ENCODE data around the gene SHISA3. TPM values are rescaled to one million over a fixed set of nuclear protein-coding genes. Genes with fewer than 3 reads are reported as not detected.
A peak's percentile ranks its signal among the peaks of the same experiment; 100 is the strongest.

Gene SHISA3
- under 1 TPM; 0.14 to 0.27 TPM for total RNA-seq

- intact Hi-C loops (cut with micrococcal nuclease), result loop anchor here (1.0 kb wide), 1 partner anchor 115 kb away; no protein-coding TSS in a partner anchor
- H3K4me3 Mint-ChIP-seq, result peak within 1 kb of the TSS; percentile 61
- CTCF ChIA-PET, result interaction anchor here (0.6 to 1.8 kb wide), 2 partner anchors 117 to 123 kb away, joined by 3 to 6 read pairs; no protein-coding TSS in a partner anchor
- peaks cover 61% of the 10 kb centered on the region for H3K27me3 Mint-ChIP-seq
- no peak within 1 kb of the TSS for H3K27ac Mint-ChIP-seq
- no peaks in the 10 kb centered on the region for H3K36me3 Mint-ChIP-seq
- H3K9me3 Mint-ChIP-seq, result no peaks in the 10 kb centered on the region
- peak; percentile 37 for DNase-seq
- POLR2A ChIA-PET, result no interaction called here
- H3K4me1 Mint-ChIP-seq (ENCODE audit: low read depth), result peaks cover 29% of the 10 kb centered on the region
Observed at GRCh38 chr4:42396752-42397634, at the start of gene SHISA3. Gene SHISA3 (plus strand): TSS chr4:42397488. CDS start chr4:42398057, 569 bp downstream.

GRCh38 chr4:42348247-42348646 lies 49.0 kb upstream of the SHISA3 start:
- POLR2A ChIA-PET, result no interaction called here
- DNase-seq, result no peak
- H3K27me3 Mint-ChIP-seq, result peaks cover 2% of the 10 kb centered on the region
- H3K27ac Mint-ChIP-seq, result no peak overlapping the region
- intact Hi-C loops (cut with micrococcal nuclease), result no loop called here
- CTCF ChIA-PET, result no interaction called here
- H3K4me1 Mint-ChIP-seq (ENCODE audit: low read depth), result no peaks in the 10 kb centered on the region
- no peak overlapping the region for H3K4me3 Mint-ChIP-seq
- H3K9me3 Mint-ChIP-seq, result no peaks in the 10 kb centered on the region
- no peaks in the 10 kb centered on the region for H3K36me3 Mint-ChIP-seq

GRCh38 chr4:42348692-42349091 lies 48.6 kb upstream of the SHISA3 start:
- no peak overlapping the region for H3K27ac Mint-ChIP-seq
- POLR2A ChIA-PET, result no interaction called here
- intact Hi-C loops (cut with micrococcal nuclease), result no loop called here
- no peaks in the 10 kb centered on the region for H3K9me3 Mint-ChIP-seq
- CTCF ChIA-PET, result interaction anchor here (0.6 kb wide), 1 partner anchor 8 kb away, joined by 3 read pairs; no protein-coding TSS in a partner anchor
- no peak overlapping the region for H3K4me3 Mint-ChIP-seq
- no peak for DNase-seq
- peaks cover 2% of the 10 kb centered on the region for H3K27me3 Mint-ChIP-seq
- no peaks in the 10 kb centered on the region for H3K36me3 Mint-ChIP-seq
- no peaks in the 10 kb centered on the region for H3K4me1 Mint-ChIP-seq (ENCODE audit: low read depth)

- intact Hi-C loops (cut with micrococcal nuclease), result no loop called here
- CTCF ChIA-PET, result interaction anchor here (1.7 kb wide), 1 partner anchor 170 kb away, joined by 4 read pairs; no protein-coding TSS in a partner anchor
- H3K27ac Mint-ChIP-seq, result no peak overlapping the region
- H3K9me3 Mint-ChIP-seq, result no peaks in the 10 kb centered on the region
- H3K27me3 Mint-ChIP-seq, result peaks cover 13% of the 10 kb centered on the region
- POLR2A ChIA-PET, result no interaction called here
- no peak overlapping the region for H3K4me3 Mint-ChIP-seq
- no peaks in the 10 kb centered on the region for H3K36me3 Mint-ChIP-seq
- no peak for DNase-seq
- H3K4me1 Mint-ChIP-seq (ENCODE audit: low read depth), result no peaks in the 10 kb centered on the region
Observed at GRCh38 chr4:42350611-42351182, 46.6 kb upstream of the SHISA3 start.

GRCh38 chr4:42352049-42352448 lies 45.2 kb upstream of the SHISA3 start:
- Mint-ChIP-seq H3K27ac (no peak overlapping the region), H3K27me3 (peaks cover 22% of the 10 kb centered on the region), H3K9me3 (no peaks in the 10 kb centered on the region), H3K4me1 (ENCODE audit: low read depth) (no peaks in the 10 kb centered on the region), H3K4me3 (no peak overlapping the region), H3K36me3 (no peaks in the 10 kb centered on the region)
- no peak for DNase-seq
- ChIA-PET CTCF (no interaction called here), POLR2A (no interaction called here)
- intact Hi-C loops (cut with micrococcal nuclease), result no loop called here

GRCh38 chr4:42357325-42357724 lies 40.0 kb upstream of the SHISA3 start:
- H3K27ac Mint-ChIP-seq, result no peak overlapping the region
- DNase-seq, result no peak
- H3K36me3 Mint-ChIP-seq, result no peaks in the 10 kb centered on the region
- intact Hi-C loops (cut with micrococcal nuclease), result no loop called here
- no peak overlapping the region for H3K4me3 Mint-ChIP-seq
- H3K27me3 Mint-ChIP-seq, result peaks cover 35% of the 10 kb centered on the region
- POLR2A ChIA-PET, result no interaction called here
- CTCF ChIA-PET, result no interaction called here
- no peaks in the 10 kb centered on the region for H3K4me1 Mint-ChIP-seq (ENCODE audit: low read depth)
- no peaks in the 10 kb centered on the region for H3K9me3 Mint-ChIP-seq

- Mint-ChIP-seq H3K27me3 (peaks cover 27% of the 10 kb centered on the region), H3K36me3 (no peaks in the 10 kb centered on the region), H3K9me3 (no peaks in the 10 kb centered on the region), H3K4me3 (no peak overlapping the region), H3K4me1 (ENCODE audit: low read depth) (no peaks in the 10 kb centered on the region), H3K27ac (no peak overlapping the region)
- intact Hi-C loops (cut with micrococcal nuclease), result no loop called here
- ChIA-PET CTCF (interaction anchor here (0.6 kb wide), 1 partner anchor 10 kb away, joined by 3 read pairs; no protein-coding TSS in a partner anchor), POLR2A (no interaction called here)
- no peak for DNase-seq
Observed at GRCh38 chr4:42359711-42360110, 37.6 kb upstream of the SHISA3 start.

- ChIA-PET CTCF (no interaction called here), POLR2A (no interaction called here)
- no peaks in the 10 kb centered on the region for H3K36me3 Mint-ChIP-seq
- no peak overlapping the region for H3K4me3 Mint-ChIP-seq
- no peaks in the 10 kb centered on the region for H3K9me3 Mint-ChIP-seq
- no peak for DNase-seq
- H3K27ac Mint-ChIP-seq, result no peak overlapping the region
- no peaks in the 10 kb centered on the region for H3K4me1 Mint-ChIP-seq (ENCODE audit: low read depth)
- peaks cover 25% of the 10 kb centered on the region for H3K27me3 Mint-ChIP-seq
- intact Hi-C loops (cut with micrococcal nuclease), result no loop called here
Observed at GRCh38 chr4:42360256-42360669, 37.0 kb upstream of the SHISA3 start.

GRCh38 chr4:42361456-42361855 lies 35.8 kb upstream of the SHISA3 start:
- Mint-ChIP-seq H3K27ac (no peak overlapping the region), H3K9me3 (no peaks in the 10 kb centered on the region), H3K4me3 (no peak overlapping the region), H3K36me3 (no peaks in the 10 kb centered on the region), H3K4me1 (ENCODE audit: low read depth) (no peaks in the 10 kb centered on the region), H3K27me3 (peaks cover 15% of the 10 kb centered on the region)
- intact Hi-C loops (cut with micrococcal nuclease), result no loop called here
- DNase-seq, result no peak
- ChIA-PET CTCF (no interaction called here), POLR2A (no interaction called here)

- Mint-ChIP-seq H3K27me3 (peaks cover 15% of the 10 kb centered on the region), H3K27ac (no peak overlapping the region), H3K36me3 (no peaks in the 10 kb centered on the region), H3K9me3 (no peaks in the 10 kb centered on the region), H3K4me1 (ENCODE audit: low read depth) (no peaks in the 10 kb centered on the region), H3K4me3 (no peak overlapping the region)
- no peak for DNase-seq
- ChIA-PET CTCF (no interaction called here), POLR2A (no interaction called here)
- intact Hi-C loops (cut with micrococcal nuclease), result no loop called here
Observed at GRCh38 chr4:42362591-42362990, 34.7 kb upstream of the SHISA3 start.

- CTCF ChIA-PET, result no interaction called here
- POLR2A ChIA-PET, result no interaction called here
Observed at GRCh38 chr4:42363614-42364013, 33.7 kb upstream of the SHISA3 start.

GRCh38 chr4:42364266-42365053 lies 32.8 kb upstream of the SHISA3 start:
- DNase-seq, result no peak
- Mint-ChIP-seq H3K27me3 (peaks cover 5% of the 10 kb centered on the region), H3K9me3 (no peaks in the 10 kb centered on the region), H3K4me3 (no peak overlapping the region), H3K27ac (no peak overlapping the region), H3K4me1 (ENCODE audit: low read depth) (no peaks in the 10 kb centered on the region), H3K36me3 (no peaks in the 10 kb centered on the region)
- POLR2A ChIA-PET, result no interaction called here
- intact Hi-C loops (cut with micrococcal nuclease), result no loop called here
- CTCF ChIA-PET, result no interaction called here

More at GRCh38 chr4:42363614-42364013, 33.7 kb upstream of the SHISA3 start:
- Mint-ChIP-seq H3K4me3 (no peak overlapping the region), H3K36me3 (no peaks in the 10 kb centered on the region), H3K4me1 (ENCODE audit: low read depth) (no peaks in the 10 kb centered on the region), H3K27ac (no peak overlapping the region), H3K27me3 (peaks cover 9% of the 10 kb centered on the region), H3K9me3 (no peaks in the 10 kb centered on the region)
- no peak for DNase-seq
- intact Hi-C loops (cut with micrococcal nuclease), result no loop called here
